Uterus (tissue), 4 donors: ENCODE results near the gene UBXN2A. TPM values are rescaled to one million over a fixed set of nuclear protein-coding genes. Genes with fewer than 3 reads are reported as not detected.
"Not testable (repeated sequence)": the region's sequence is repeated elsewhere in the genome, so short reads cannot be mapped to it uniquely, and the experiment has no call there.

Source experiments
- DNase-seq, 2 donors: peaks; one replicate each; pipeline ENCODE4 v3.0.0-alpha.2; 2019 to 2020
- H3K27ac ChIP-seq, 2 donors: fragments of 200-600 bp; sonication (generic); 1 replicate in 1 of 2; 2 replicates in 1 of 2; pipeline ENCODE4 v1.5.1; 2016 to 2018
- H3K27me3 ChIP-seq, 2 donors: fragments of 200-600 bp; sonication (generic); one replicate each; pipeline ENCODE4 v1.5.1; 2018 to 2019; ENCODE audit warnings: control low read depth in 1 of 2
- H3K36me3 ChIP-seq, 2 donors: fragments of 200-600 bp; sonication (generic); one replicate each; pipeline ENCODE4 v1.5.1; 2019; ENCODE audit warnings: control low read depth in 1 of 2
- H3K4me1 ChIP-seq, 2 donors: fragments of 200-600 bp; sonication (generic); one replicate each; pipeline ENCODE4 v1.5.1; 2018 to 2019; ENCODE audit warnings: control low read depth in 1 of 2
- H3K4me3 ChIP-seq, 2 donors: fragments of 200-600 bp; sonication (generic); 1 replicate in 1 of 2; 2 replicates in 1 of 2; pipeline ENCODE4 v1.5.1; 2018 to 2019; ENCODE audit warnings: mild to moderate bottlenecking in 1 of 2
- H3K9me3 ChIP-seq, 2 donors: fragments of 200-600 bp; sonication (generic); one replicate each; pipeline ENCODE4 v1.5.1; 2019; ENCODE audit warnings: control low read depth in 1 of 2
- POLR2A ChIP-seq, 2 donors: fragments of 450-650 bp; IDR thresholded peaks; one replicate each; pipeline ENCODE4 v1.6.1; 2016; ENCODE audit warnings: antibody characterized with exemption in 2 of 2, mild to moderate bottlenecking in 1 of 2, moderate library complexity in 1 of 2
- intact Hi-C: fragments of 100-400 bp; cut with DNase I; formaldehyde crosslinking; loops from one replicate; pipeline ENCODE4 v1.15.1; 2023; ENCODE audit warnings: low total_unique reads
- total RNA-seq, 4 donors: library from RNA; depleted of rRNA in 3 of 4; stranded (reverse); fragments of >200 nt in 3 of 4; gene quantifications; one replicate each; pipeline versions ENCODE4 v1.1.0 to v1.2.4, GENCODE V29; 2014 to 2023
- TF ChIP-seq, protein P1 (sequence below), 4 experiments: fragments of 200-600 bp in 2 of 4; fragments of 450-650 bp in 2 of 4; sonication (generic) in 2 of 4; IDR thresholded peaks; one replicate each; pipeline ENCODE4 v1.5.1; 2016 to 2019; ENCODE audit warnings: antibody characterized with exemption in 4 of 4, mild to moderate bottlenecking in 2 of 4, moderate library complexity in 1 of 4
- donor health status: DM: yes; HTN: yes; CAD: no.

The UBXN2A gene
- total RNA-seq, 4 donors from 2014 or later = 16.8 to 36.4 (median 24.2) TPM

DNA sequence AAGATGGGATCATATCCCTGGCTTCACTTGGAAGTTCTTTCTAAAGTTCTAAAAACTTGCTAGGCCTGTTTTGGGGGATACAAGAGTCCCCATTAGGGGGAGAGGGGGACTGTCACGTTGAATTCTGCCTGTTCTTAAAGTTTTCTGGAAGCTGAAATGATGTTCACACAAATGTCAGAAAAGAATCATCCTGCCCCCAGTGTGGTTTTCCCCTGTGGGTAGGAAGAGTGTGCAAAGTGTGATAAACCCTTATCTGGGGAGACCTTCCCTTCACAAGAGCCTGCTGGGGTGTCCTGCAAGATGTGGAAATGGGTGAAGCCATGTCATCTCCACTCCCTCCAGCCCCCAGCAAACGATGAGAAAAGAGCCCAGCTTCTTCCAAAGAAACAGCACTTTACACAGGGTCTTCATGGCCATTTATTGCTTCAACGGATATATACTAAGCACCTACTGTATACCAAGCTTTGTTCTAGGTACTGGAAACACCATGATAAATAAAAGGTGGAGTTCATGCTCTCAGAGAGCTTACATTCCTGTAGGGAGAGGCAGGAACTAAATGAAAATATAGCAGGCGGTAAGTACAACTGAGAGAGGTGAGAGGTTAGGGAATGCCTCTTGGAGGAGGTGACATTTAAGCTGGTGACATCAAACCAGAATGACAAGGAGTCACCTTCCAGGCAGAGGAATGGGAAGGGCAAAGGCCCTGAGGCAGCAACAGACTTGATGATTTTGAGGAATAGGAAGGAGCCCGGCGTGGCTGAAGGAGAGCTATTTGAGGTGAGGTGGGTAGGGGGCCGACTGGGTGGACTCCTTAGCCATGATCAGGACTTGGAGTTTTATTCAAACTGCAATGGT, 71.2 kb downstream of the UBXN2A start:
- Histone ChIP-seq H3K36me3 (no peaks in the 10 kb centered on the region), H3K4me3 (no peak overlapping the region), H3K27ac (no peak overlapping the region), H3K27me3 (peaks cover 0 to 8% of the 10 kb centered on the region in 2 donors), H3K4me1 (peaks cover 0 to 6% of the 10 kb centered on the region in 2 donors), H3K9me3 (no peaks in the 10 kb centered on the region)
- TF ChIP-seq POLR2A (IDR thresholded peaks at IDR 0.05) = no peak
- TF ChIP-seq, protein P1, sequence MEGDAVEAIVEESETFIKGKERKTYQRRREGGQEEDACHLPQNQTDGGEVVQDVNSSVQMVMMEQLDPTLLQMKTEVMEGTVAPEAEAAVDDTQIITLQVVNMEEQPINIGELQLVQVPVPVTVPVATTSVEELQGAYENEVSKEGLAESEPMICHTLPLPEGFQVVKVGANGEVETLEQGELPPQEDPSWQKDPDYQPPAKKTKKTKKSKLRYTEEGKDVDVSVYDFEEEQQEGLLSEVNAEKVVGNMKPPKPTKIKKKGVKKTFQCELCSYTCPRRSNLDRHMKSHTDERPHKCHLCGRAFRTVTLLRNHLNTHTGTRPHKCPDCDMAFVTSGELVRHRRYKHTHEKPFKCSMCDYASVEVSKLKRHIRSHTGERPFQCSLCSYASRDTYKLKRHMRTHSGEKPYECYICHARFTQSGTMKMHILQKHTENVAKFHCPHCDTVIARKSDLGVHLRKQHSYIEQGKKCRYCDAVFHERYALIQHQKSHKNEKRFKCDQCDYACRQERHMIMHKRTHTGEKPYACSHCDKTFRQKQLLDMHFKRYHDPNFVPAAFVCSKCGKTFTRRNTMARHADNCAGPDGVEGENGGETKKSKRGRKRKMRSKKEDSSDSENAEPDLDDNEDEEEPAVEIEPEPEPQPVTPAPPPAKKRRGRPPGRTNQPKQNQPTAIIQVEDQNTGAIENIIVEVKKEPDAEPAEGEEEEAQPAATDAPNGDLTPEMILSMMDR (IDR thresholded peaks at IDR 0.05) = no peak
- no peak for DNase-seq
- intact Hi-C loops = no loop called here

DNA sequence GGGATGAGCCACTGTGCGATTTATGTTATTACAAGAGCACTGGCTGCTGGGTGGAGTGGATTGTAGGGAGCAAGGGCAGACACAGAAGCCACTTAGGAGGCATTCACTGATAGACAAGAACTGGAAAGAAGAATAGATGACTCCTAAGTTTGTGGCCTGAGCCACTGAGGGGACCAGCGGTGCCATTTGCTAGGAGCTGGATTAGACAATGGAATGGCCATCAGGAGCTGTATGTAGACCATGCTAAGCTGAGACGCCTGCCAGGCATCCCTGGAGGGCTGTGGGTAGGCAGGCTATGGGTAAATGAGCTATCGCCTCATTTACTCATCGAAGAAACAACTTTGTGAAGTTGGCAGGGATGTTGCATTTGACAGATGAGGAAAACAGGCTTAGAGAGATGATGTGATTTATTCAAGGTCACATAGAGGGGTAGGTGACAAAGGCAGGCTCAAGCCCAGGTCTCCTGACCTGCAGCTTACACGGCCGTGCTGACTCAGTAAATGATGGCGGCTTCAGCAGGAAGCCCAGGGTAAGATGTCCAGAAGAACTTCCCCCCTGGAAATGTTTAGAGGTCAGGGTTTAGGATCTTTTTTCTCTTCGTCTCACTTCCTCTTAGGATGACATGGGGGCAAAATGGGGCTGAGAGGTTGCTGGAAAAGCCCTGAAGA, 72.4 kb downstream of the UBXN2A start:
- DNase-seq = no peak
- Histone ChIP-seq H3K9me3 (no peaks in the 10 kb centered on the region), H3K27me3 (peaks cover 0 to 8% of the 10 kb centered on the region in 2 donors), H3K4me1 (peaks cover 0 to 6% of the 10 kb centered on the region in 2 donors), H3K27ac (no peak overlapping the region), H3K4me3 (no peak overlapping the region), H3K36me3 (no peaks in the 10 kb centered on the region)
- TF ChIP-seq POLR2A (IDR thresholded peaks at IDR 0.05) = no peak
- TF ChIP-seq, protein P1 (IDR thresholded peaks at IDR 0.05) = no peak
- intact Hi-C loops = no loop called here

DNA sequence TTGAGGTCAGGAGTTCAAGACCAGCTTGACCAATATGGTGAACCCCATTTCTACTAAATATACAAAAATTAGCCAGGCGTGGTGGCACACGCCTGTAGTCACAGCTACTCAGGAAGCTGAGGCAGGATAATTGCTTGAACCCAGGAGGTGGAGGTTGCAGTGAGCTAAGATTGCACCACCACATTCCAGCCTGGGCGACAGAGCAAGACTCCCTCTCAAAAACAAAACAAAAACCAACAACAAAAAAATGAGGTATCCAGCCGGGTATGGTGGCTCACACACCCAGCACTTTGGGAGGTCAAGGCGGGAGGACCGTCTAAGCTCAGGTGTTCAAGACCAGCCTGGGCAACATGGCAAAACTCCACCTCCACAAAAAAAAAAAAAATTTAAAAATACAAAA, 74.6 kb downstream of the UBXN2A start:
- intact Hi-C loops = not testable (repeated sequence)

DNA sequence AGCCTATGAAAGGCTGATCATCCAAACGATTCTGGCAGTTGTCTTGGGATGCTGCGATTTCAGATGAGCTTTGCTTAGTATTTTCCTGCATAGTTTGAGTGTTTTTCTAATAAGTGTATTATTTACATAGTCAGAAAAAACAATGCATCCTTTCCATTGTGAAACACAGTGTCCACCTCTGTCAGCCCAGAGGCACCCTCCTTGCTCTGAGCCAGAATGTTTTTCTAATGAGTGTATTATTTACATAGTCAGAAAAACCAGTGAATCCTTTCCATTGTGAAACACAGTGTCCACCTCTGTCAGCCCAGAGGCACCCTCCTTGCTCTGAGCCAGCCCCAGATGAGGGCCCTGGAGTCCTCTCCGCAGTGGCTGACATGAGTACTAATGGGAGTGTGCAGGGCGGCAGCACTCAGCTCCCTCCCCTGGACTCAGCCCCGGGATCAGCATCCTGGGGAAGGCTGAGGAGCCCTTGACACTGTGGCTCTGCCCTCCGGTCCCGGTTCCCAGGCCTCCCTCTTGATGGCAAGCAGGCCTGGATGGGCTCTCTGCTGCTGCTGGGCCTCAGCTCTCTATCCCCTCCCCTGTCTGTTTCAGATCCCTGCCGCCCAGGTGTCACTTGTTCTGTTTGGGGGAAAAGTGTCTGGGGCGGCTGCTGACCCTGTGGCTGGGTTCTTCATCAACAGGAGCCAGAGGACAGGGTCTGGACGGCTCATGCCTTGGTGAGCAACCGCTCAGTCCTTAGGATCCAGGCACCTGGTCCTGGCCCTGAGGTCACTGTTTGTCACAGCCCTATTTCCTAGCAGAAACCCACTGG, 75.5 kb downstream of the UBXN2A start:
- Histone ChIP-seq H3K27me3 (no peaks in the 10 kb centered on the region), H3K4me1 (no peaks in the 10 kb centered on the region), H3K36me3 (no peaks in the 10 kb centered on the region), H3K4me3 (no peak overlapping the region), H3K9me3 (no peaks in the 10 kb centered on the region), H3K27ac (no peak overlapping the region)
- intact Hi-C loops = no loop called here
- no peak for TF ChIP-seq POLR2A (IDR thresholded peaks at IDR 0.05)
- TF ChIP-seq, protein P1 (IDR thresholded peaks at IDR 0.05) = no peak
- DNase-seq = no peak

More for the DNA sequence above, 74.6 kb downstream of the UBXN2A start:
- not testable (repeated sequence) for H3K4me3 ChIP-seq, DNase-seq, H3K36me3 ChIP-seq, H3K27ac ChIP-seq, H3K4me1 ChIP-seq, H3K27me3 ChIP-seq, H3K9me3 ChIP-seq

DNA sequence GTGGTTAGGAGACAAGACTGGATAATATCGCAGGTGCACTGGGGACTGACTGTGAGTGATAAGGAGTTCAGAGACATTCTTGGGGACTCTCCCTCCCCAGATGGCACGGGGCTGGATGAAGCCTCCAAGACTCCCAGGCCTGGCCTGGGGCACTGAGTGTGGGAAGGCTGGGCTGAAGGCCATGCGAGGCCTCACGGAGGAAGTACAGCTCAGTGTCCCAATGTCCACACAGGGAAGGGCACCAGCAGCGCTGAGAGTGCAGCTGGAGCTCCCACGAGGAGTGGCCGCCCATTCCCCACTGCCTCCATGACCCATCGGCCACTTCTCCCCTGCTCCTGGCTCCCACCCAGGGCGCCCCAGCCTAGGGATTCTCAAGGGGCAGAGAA, 76.1 kb downstream of the UBXN2A start:
- no peaks in the 10 kb centered on the region for H3K27me3 ChIP-seq
- intact Hi-C loops = no loop called here
- TF ChIP-seq POLR2A (IDR thresholded peaks at IDR 0.05) = no peak
- TF ChIP-seq, protein P1 (IDR thresholded peaks at IDR 0.05) = no peak
- no peak for DNase-seq
- no peaks in the 10 kb centered on the region for H3K4me1 ChIP-seq
- H3K9me3 ChIP-seq = no peaks in the 10 kb centered on the region
- no peak overlapping the region for H3K27ac ChIP-seq
- H3K4me3 ChIP-seq = no peak overlapping the region
- H3K36me3 ChIP-seq = no peaks in the 10 kb centered on the region
